Breast epithelium (tissue), 4 donors: ENCODE measurements around the gene SRF. TPM values are rescaled to one million over a fixed set of nuclear protein-coding genes. Genes with fewer than 3 reads are reported as not detected.

Source experiments
- DNase-seq, 2 donors: peaks; one replicate each; pipeline ENCODE4 v3.0.0-alpha.2; 2019; ENCODE audit warnings: low spot score in 2 of 2
- H3K27ac ChIP-seq, 2 donors: fragments of 200-600 bp; sonication (generic) in 1 of 2; one replicate each; pipeline ENCODE4 v1.5.1; 2016 to 2019; ENCODE audit warnings: mild to moderate bottlenecking in 1 of 2
- H3K27me3 ChIP-seq, 2 donors: fragments of 200-600 bp; sonication (generic) in 1 of 2; one replicate each; pipeline versions ENCODE4 v1.5.1 to v1.6.0; 2017 to 2019; ENCODE audit warnings: control low read depth in 1 of 2, mild to moderate bottlenecking in 1 of 2
- H3K36me3 ChIP-seq: fragments of 200-600 bp; one replicate; pipeline ENCODE4 v1.5.1; 2019
- H3K4me1 ChIP-seq, 2 donors: fragments of 200-600 bp; sonication (generic); one replicate each; pipeline ENCODE4 v1.5.1; 2016 to 2019; ENCODE audit warnings: control low read depth in 1 of 2
- H3K4me3 ChIP-seq, 3 donors: fragments of 200-600 bp; sonication (generic); 1 replicate in 2 of 3; 2 replicates in 1 of 3; pipeline ENCODE4 v1.5.1; 2016 to 2019; ENCODE audit warnings: mild to moderate bottlenecking in 3 of 3, moderate library complexity in 2 of 3
- H3K9me3 ChIP-seq, 2 donors: fragments of 200-600 bp; sonication (generic) in 1 of 2; one replicate each; pipeline ENCODE4 v1.5.1; 2016 to 2019; ENCODE audit warnings: control low read depth in 1 of 2
- POLR2A ChIP-seq: fragments of 450-650 bp; IDR thresholded peaks from one replicate; pipeline ENCODE4 v1.6.1; 2016; ENCODE audit warnings: antibody characterized with exemption, mild to moderate bottlenecking, moderate library complexity
- POLR2AphosphoS5 ChIP-seq, 3 donors: sonication (generic); formaldehyde crosslinking; IDR thresholded peaks; one replicate each; pipeline ENCODE4 v1.6.1; 2017; ENCODE audit warnings: antibody characterized with exemption in 3 of 3
- intact Hi-C: fragments of 100-400 bp; cut with DNase I; formaldehyde crosslinking; loops from one replicate; pipeline ENCODE4 v1.15.1; 2023; ENCODE audit warnings: low total_unique reads
- total RNA-seq, 3 donors: library from RNA; depleted of rRNA; stranded (reverse); fragments of >200 nt; gene quantifications; one replicate each; pipeline ENCODE4 v1.1.0, GENCODE V29; 2016
- TF ChIP-seq, protein P1 (sequence below), 3 donors: fragments of 450-650 bp; IDR thresholded peaks; one replicate each; pipeline ENCODE4 v1.5.1; 2016 to 2017; ENCODE audit warnings: antibody characterized with exemption in 3 of 3, mild to moderate bottlenecking in 3 of 3, moderate library complexity in 3 of 3

Gene SRF
- total RNA-seq, 3 donors from 2014 or later = 18.1 to 32.1 (median 28.5) TPM

DNA sequence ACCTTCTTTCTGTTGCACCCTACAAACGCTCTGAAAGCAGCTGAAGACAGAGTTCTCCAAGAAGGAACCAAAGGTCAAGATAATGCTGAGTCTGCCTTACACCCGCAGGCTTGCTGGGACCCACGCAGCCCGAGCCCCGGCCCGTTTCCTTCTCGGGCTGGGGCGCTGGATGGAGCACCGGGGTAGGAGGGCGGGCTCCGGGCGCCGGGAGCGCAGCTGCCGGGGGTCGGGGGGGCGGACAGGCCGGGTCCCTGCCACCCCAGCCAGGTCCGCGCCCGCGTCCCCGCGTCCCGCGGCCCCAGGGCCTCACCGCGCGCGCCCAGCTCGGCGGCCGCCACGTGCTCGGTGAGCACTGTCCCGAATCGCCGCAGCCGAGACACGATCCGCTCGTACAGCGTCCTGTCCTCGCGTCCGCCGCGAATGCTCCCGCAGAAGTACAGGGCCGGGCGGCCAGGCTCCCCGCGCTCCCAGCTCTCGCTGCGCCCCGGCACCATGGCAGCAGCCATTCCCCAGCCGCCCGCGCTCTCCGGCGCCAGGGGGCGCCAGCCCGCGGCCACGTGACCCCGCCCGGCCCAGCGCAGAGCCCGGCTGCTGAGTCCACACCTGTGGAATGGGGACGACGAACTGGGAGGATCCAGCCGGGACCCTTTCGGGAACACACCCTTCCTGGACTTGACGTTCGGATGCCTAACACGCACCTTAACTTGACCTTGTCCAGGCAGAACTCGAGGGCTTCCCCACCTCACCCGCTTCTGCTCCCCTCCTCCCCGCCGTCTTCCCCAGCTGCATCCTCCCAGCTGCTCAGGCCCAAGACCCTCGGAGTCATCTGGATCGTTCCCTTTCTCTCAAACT, 58.1 kb downstream of the SRF start, which contains the start of gene DNPH1:
DNPH1 (minus strand) TSS at position 531 of the 852 bp plus-strand sequence; CDS start at position 506, 25 bp downstream.
- peak within 1 kb of the TSS; percentile 67 to 73 for H3K27ac ChIP-seq
- TF ChIP-seq POLR2AphosphoS5 (IDR thresholded peaks at IDR 0.05) (peak in 1 of 3 donors; percentile 21), POLR2A (no peak)
- TF ChIP-seq, protein P1, sequence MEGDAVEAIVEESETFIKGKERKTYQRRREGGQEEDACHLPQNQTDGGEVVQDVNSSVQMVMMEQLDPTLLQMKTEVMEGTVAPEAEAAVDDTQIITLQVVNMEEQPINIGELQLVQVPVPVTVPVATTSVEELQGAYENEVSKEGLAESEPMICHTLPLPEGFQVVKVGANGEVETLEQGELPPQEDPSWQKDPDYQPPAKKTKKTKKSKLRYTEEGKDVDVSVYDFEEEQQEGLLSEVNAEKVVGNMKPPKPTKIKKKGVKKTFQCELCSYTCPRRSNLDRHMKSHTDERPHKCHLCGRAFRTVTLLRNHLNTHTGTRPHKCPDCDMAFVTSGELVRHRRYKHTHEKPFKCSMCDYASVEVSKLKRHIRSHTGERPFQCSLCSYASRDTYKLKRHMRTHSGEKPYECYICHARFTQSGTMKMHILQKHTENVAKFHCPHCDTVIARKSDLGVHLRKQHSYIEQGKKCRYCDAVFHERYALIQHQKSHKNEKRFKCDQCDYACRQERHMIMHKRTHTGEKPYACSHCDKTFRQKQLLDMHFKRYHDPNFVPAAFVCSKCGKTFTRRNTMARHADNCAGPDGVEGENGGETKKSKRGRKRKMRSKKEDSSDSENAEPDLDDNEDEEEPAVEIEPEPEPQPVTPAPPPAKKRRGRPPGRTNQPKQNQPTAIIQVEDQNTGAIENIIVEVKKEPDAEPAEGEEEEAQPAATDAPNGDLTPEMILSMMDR (IDR thresholded peaks at IDR 0.05) = peak in 2 of 3 donors; percentile 19 to 90
- DNase-seq = peak; percentile 68 to 75
- H3K4me1 ChIP-seq = no peaks in the 10 kb centered on the region
- peak within 1 kb of the TSS; percentile 57 to 82 (median 74) for H3K4me3 ChIP-seq
- intact Hi-C loops = no loop called here
- no peaks in the 10 kb centered on the region for H3K36me3 ChIP-seq
- no peaks in the 10 kb centered on the region for H3K9me3 ChIP-seq
- H3K27me3 ChIP-seq = no peaks in the 10 kb centered on the region

DNA sequence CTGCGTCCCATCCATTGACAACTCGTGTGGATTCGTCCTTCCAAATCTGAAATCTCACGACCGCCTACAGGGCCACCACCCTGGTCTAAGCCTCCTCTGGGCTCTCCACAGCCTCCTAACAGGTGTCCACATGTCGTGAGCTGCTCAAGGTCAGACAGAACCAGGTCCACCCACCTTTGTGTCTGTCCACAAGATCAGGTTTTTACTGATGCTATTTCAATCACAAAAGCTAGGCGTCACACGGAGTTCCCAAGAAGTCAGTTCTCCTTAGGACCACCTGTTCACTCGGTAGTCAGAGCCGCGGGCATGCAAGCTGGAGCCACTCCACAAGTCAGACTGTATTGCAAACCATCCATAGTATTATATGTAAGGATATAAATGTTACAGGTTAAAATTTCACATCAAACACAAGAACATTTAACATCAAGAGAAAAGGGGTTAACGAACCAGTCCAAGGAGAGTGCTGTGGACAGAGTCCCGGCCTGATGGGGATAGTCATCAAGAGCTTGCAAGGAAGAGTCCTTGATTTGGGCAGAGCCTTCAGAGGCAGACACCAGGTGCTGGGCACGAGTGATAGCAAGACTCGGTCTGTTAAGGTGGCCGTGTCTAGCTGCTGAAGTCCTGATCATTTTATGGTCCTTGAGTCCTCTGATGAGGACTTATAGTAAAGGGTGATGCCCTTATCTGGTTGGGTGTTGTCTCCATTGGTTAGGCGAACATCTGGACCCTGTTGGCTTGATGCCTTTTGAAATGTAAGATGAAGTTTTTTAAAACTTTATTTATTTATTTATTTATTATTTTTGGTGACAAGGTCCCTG, 58.9 kb downstream of the SRF start:
- Histone ChIP-seq H3K27ac (peak overlapping the region in 1 of 2 donors; percentile 67), H3K9me3 (no peaks in the 10 kb centered on the region), H3K27me3 (no peaks in the 10 kb centered on the region), H3K36me3 (no peaks in the 10 kb centered on the region), H3K4me3 (peak overlapping the region; percentile 57 to 82 (median 74)), H3K4me1 (no peaks in the 10 kb centered on the region)
- intact Hi-C loops = no loop called here
- no peak for TF ChIP-seq POLR2AphosphoS5 (IDR thresholded peaks at IDR 0.05)
- TF ChIP-seq, protein P1 (IDR thresholded peaks at IDR 0.05) = no peak
- no peak for TF ChIP-seq POLR2A
- no peak for DNase-seq

- H3K36me3 ChIP-seq = no peaks in the 10 kb centered on the region
- no peak overlapping the region for H3K27ac ChIP-seq
- H3K4me1 ChIP-seq = no peaks in the 10 kb centered on the region
- H3K4me3 ChIP-seq = no peak overlapping the region
- TF ChIP-seq, protein P1 (IDR thresholded peaks at IDR 0.05) = no peak
- TF ChIP-seq POLR2AphosphoS5 (IDR thresholded peaks at IDR 0.05) = no peak
- TF ChIP-seq POLR2A = no peak
- DNase-seq = no peak
- intact Hi-C loops = no loop called here
- H3K9me3 ChIP-seq = no peaks in the 10 kb centered on the region
- H3K27me3 ChIP-seq = no peaks in the 10 kb centered on the region
Observed at GRCh38 chr6:43231053-43231452, 60.0 kb downstream of the SRF start.

Other genes with a start within 250 kb of the SRF start
- 10 to 100 TPM; 27.5 to 37.9 (median 33.1) TPM for gene CNPY3, start 241.8 kb upstream of the SRF start, total RNA-seq
- gene GNMT, start 210.5 kb upstream of the SRF start, total RNA-seq = 1 to 10 TPM in 2 of 3 donors, under 1 TPM in 1; 0.32 to 5.9 (median 1.8) TPM
- gene PEX6, start 192.1 kb upstream of the SRF start, total RNA-seq = 10 to 100 TPM; 13.0 to 22.3 (median 18.9) TPM
- 10 to 100 TPM; 25.2 to 35.6 (median 34.7) TPM for gene PPP2R5D, start 186.7 kb upstream of the SRF start, total RNA-seq
- 10 to 100 TPM; 65.0 to 78.0 (median 76.3) TPM for gene MEA1, start 157.3 kb upstream of the SRF start, total RNA-seq
- 10 to 100 TPM; 91.4 to 97.3 (median 92.5) TPM for gene KLHDC3, start 157.0 kb upstream of the SRF start, total RNA-seq
- gene RRP36, start 149.6 kb upstream of the SRF start, total RNA-seq = 10 to 100 TPM; 48.8 to 69.2 (median 56.3) TPM
- 10 to 100 TPM; 12.6 to 21.4 (median 19.3) TPM for gene CUL7, start 117.4 kb upstream of the SRF start, total RNA-seq
- gene MRPL2, start 111.8 kb upstream of the SRF start, total RNA-seq = 10 to 100 TPM; 17.9 to 32.1 (median 29.1) TPM
- gene KLC4, start 111.6 kb upstream of the SRF start, total RNA-seq = 10 to 100 TPM; 20.5 to 33.7 (median 21.0) TPM
- gene PTK7, start 95.0 kb upstream of the SRF start, total RNA-seq = 10 to 100 TPM in 2 of 3 donors, 1 to 10 TPM in 1; 7.0 to 57.1 (median 52.1) TPM
- gene CUL9, start 10.9 kb downstream of the SRF start, total RNA-seq = 10 to 100 TPM; 25.1 to 47.5 (median 43.3) TPM
- gene DNPH1, start 58.2 kb downstream of the SRF start, total RNA-seq = 10 to 100 TPM; 46.5 to 61.1 (median 53.7) TPM
- gene TTBK1, start 72.2 kb downstream of the SRF start, total RNA-seq = under 1 TPM in 1 of 3 donors, not detected in 2; under 0.01 TPM
- not detected for gene SLC22A7, start 127.0 kb downstream of the SRF start, total RNA-seq
- 1 to 10 TPM; 1.6 to 2.1 (median 1.9) TPM for gene CRIP3, start 137.6 kb downstream of the SRF start, total RNA-seq
- 10 to 100 TPM; 15.4 to 19.5 (median 17.4) TPM for gene ZNF318, start 198.4 kb downstream of the SRF start, total RNA-seq